HepG2 (cell line): Measurements from ENCODE around the gene ZNHIT1. TPM values are rescaled to one million over a fixed set of nuclear protein-coding genes. Genes with fewer than 3 reads are reported as not detected.

ENCODE experiments used
- AKAP8 ChIP-seq: sonication (generic); formaldehyde crosslinking; IDR thresholded peaks from 2 replicates; pipeline ENCODE4 v1.5.1; 2020; ENCODE audit warnings: mild to moderate bottlenecking, missing genetic modification reagents
- ATAD3A ChIP-seq: sonication (generic); formaldehyde crosslinking; IDR thresholded peaks from 2 replicates; pipeline ENCODE4 v1.4.0; 2020; ENCODE audit warnings: missing genetic modification reagents
- FOXA3 ChIP-seq: IDR thresholded peaks from 2 replicates; pipeline ENCODE4 v1.6.1; 2016; ENCODE audit warnings: missing genetic modification reagents, missing compliant biosample characterization
- FOXC1 ChIP-seq: sonication (generic); formaldehyde crosslinking; IDR thresholded peaks from 2 replicates; pipeline ENCODE4 v1.8.0; 2022; ENCODE audit warnings: mild to moderate bottlenecking, missing genetic modification reagents, borderline replicate concordance
- HOMEZ ChIP-seq: IDR thresholded peaks from 2 replicates; pipeline ENCODE4 v1.6.1; 2016; ENCODE audit warnings: low read depth
- IRF2 ChIP-seq: IDR thresholded peaks from 2 replicates; pipeline ENCODE4 v1.6.1; 2018; ENCODE audit warnings: missing genetic modification reagents, missing compliant biosample characterization
- JARID2 ChIP-seq: sonication (generic); formaldehyde crosslinking; IDR thresholded peaks from 2 replicates; pipeline ENCODE4 v1.8.1; 2023; ENCODE audit warnings: missing genetic modification reagents, inconsistent platforms; ENCODE audit not compliant: insufficient replicate concordance
- MEIS1 ChIP-seq: sonication (generic); formaldehyde crosslinking; IDR thresholded peaks from 2 replicates; pipeline ENCODE4 v1.9.0; 2021; ENCODE audit warnings: mild to moderate bottlenecking, missing genetic modification reagents, moderate library complexity, borderline replicate concordance
- MTERF4 ChIP-seq: sonication (generic); formaldehyde crosslinking; IDR thresholded peaks from 2 replicates; pipeline ENCODE4 v1.8.0; 2023; ENCODE audit warnings: mild to moderate bottlenecking, missing genetic modification reagents
- MYNN ChIP-seq: sonication (generic); formaldehyde crosslinking; IDR thresholded peaks from 2 replicates; pipeline ENCODE4 v1.4.0; 2020; ENCODE audit warnings: mild to moderate bottlenecking, low read depth, missing genetic modification reagents
- MYPOP ChIP-seq: sonication (generic); formaldehyde crosslinking; IDR thresholded peaks from 2 replicates; pipeline ENCODE4 v1.8.1; 2023; ENCODE audit warnings: mild to moderate bottlenecking, moderate library complexity, missing genetic modification reagents
- NFIC ChIP-seq: IDR thresholded peaks from 2 replicates; pipeline ENCODE4 v1.6.1; 2012; ENCODE audit warnings: mild to moderate bottlenecking, low read length, inconsistent platforms
- NKX3-1 ChIP-seq: sonication (generic); formaldehyde crosslinking; IDR thresholded peaks from 2 replicates; pipeline ENCODE4 v1.5.0; 2020; ENCODE audit warnings: missing genetic modification reagents
- RARA ChIP-seq: IDR thresholded peaks from 2 replicates; pipeline ENCODE4 v1.6.1; 2016; ENCODE audit warnings: missing genetic modification reagents, missing compliant biosample characterization
- TBX3 ChIP-seq: fragments of 450-650 bp; IDR thresholded peaks from 2 replicates; pipeline ENCODE4 v1.6.1; 2017; ENCODE audit warnings: antibody characterized with exemption, mild to moderate bottlenecking, inconsistent platforms, borderline replicate concordance
- ZBTB14 ChIP-seq: sonication (generic); formaldehyde crosslinking; IDR thresholded peaks from 2 replicates; pipeline ENCODE4 v1.4.0; 2020; ENCODE audit warnings: missing genetic modification reagents
- ZBTB42 ChIP-seq: sonication (generic); formaldehyde crosslinking; IDR thresholded peaks from 2 replicates; pipeline ENCODE4 v1.5.0; 2020; ENCODE audit warnings: mild to moderate bottlenecking, missing genetic modification reagents
- ZFP37 ChIP-seq: sonication (generic); formaldehyde crosslinking; IDR thresholded peaks from 2 replicates; pipeline ENCODE4 v1.4.0; 2020; ENCODE audit warnings: missing genetic modification reagents, borderline replicate concordance
- ZFP90 ChIP-seq: sonication (generic); formaldehyde crosslinking; IDR thresholded peaks from 2 replicates; pipeline ENCODE4 v1.8.0; 2022; ENCODE audit warnings: missing genetic modification reagents, mild to moderate bottlenecking, inconsistent platforms, borderline replicate concordance
- ZMAT3 ChIP-seq: sonication (generic); formaldehyde crosslinking; conservative IDR thresholded peaks from 2 replicates; pipeline ENCODE4 v1.7.0; 2021; ENCODE audit warnings: missing genetic modification reagents
- ZNF446 ChIP-seq: sonication (generic); formaldehyde crosslinking; IDR thresholded peaks from 2 replicates; pipeline ENCODE4 v1.5.0; 2020; ENCODE audit warnings: mild to moderate bottlenecking, missing genetic modification reagents
- ZNF564 ChIP-seq: sonication (generic); formaldehyde crosslinking; IDR thresholded peaks from 2 replicates; pipeline ENCODE4 v1.8.1; 2023; ENCODE audit warnings: mild to moderate bottlenecking, missing genetic modification reagents
- ZNF580 ChIP-seq: IDR thresholded peaks from 2 replicates; pipeline ENCODE4 v1.6.1; 2016; ENCODE audit warnings: low read depth, borderline replicate concordance
- ZNF616 ChIP-seq: sonication (generic); formaldehyde crosslinking; IDR thresholded peaks from 2 replicates; pipeline ENCODE4 v1.5.0; 2020; ENCODE audit warnings: low read depth, mild to moderate bottlenecking, missing genetic modification reagents
- ZNF781 ChIP-seq: sonication (generic); formaldehyde crosslinking; IDR thresholded peaks from 2 replicates; pipeline ENCODE4 v1.5.1; 2020; ENCODE audit warnings: borderline replicate concordance, mild to moderate bottlenecking, missing genetic modification reagents; ENCODE audit errors: not compliant biosample characterization
- polyA plus RNA-seq, 8 experiments: library from polyadenylated mRNA; depleted of rRNA in 3 of 8; stranded (reverse) in 7 of 8; unstranded in 1 of 8; fragments of >200 nt; fragmentation: Illumina TruSeq in 4 of 8; extraction: Trizol in 4 of 8; gene quantifications; 2 replicates each; pipeline versions ENCODE4 v1.2.1 to v1.2.3, GENCODE V29; 2011 to 2016; ENCODE audit warnings: low read depth in 4 of 8, missing spikeins in 1 of 8, mixed read lengths in 1 of 8; ENCODE audit not compliant: insufficient read depth in 1 of 8
- total RNA-seq, 5 experiments: library from RNA; depleted of rRNA; stranded (reverse); fragments of >200 nt; fragmentation: Illumina TruSeq; extraction: Trizol; gene quantifications; 2 replicates each; pipeline ENCODE4 v1.2.3, GENCODE V29; 2016; ENCODE audit warnings: low read depth in 1 of 5

Gene ZNHIT1
- total and polyA plus RNA-seq, 2 of the 13 experiments (the other 11 are each of a cell fraction or from before 2014, with no cell fraction given) = 32.5 to 64.5 TPM

GRCh38 chr7:101244375-101245146, 26.6 kb downstream of the ZNHIT1 start, which contains the start of gene FIS1 (continued):
- no peak for TF ChIP-seq TBX3
- TF ChIP-seq ZFP37 (CRISPR knock-in tag) = no peak
- peak; percentile 51; the same call in 1 of the 2 replicates for TF ChIP-seq IRF2 (CRISPR knock-in tag)
- TF ChIP-seq ZBTB14 (CRISPR knock-in tag) = 0 out of 2 replicates have a peak, but pooled peaks have one; percentile 26
- peak; percentile 86; the same call in 1 of the 2 replicates for TF ChIP-seq MTERF4 (CRISPR knock-in tag)
- no peak for TF ChIP-seq MEIS1 (CRISPR knock-in tag)
- no peak for TF ChIP-seq HOMEZ (CRISPR knock-in tag)
- peak; percentile 54; the same call in 1 of the 2 replicates for TF ChIP-seq NKX3-1 (CRISPR knock-in tag)
- no peak for TF ChIP-seq JARID2 (CRISPR knock-in tag)
- TF ChIP-seq ZNF580 (CRISPR knock-in tag) = peak; percentile 54; the same call in 1 of the 2 replicates
- TF ChIP-seq MYPOP (CRISPR knock-in tag) = peak; percentile 82; the same call in 1 of the 2 replicates
- TF ChIP-seq NFIC = no peak
- no peak for TF ChIP-seq FOXC1 (CRISPR knock-in tag)
- TF ChIP-seq ZFP90 (CRISPR knock-in tag) = peak; percentile 61; the same call in 1 of the 2 replicates
- TF ChIP-seq AKAP8 (CRISPR knock-in tag) = peak; percentile 82
- TF ChIP-seq MYNN (CRISPR knock-in tag) = no peak; the same call in 1 of the 2 replicates
- TF ChIP-seq ZMAT3 (CRISPR knock-in tag) = peak; percentile 80
- peak; percentile 81 for TF ChIP-seq FOXA3 (CRISPR knock-in tag)
- peak; percentile 66; the same call in 1 of the 2 replicates for TF ChIP-seq ZNF616 (CRISPR knock-in tag)
- TF ChIP-seq ZNF446 (CRISPR knock-in tag) = peak; percentile 86; the same call in 1 of the 2 replicates
- peak; percentile 41; the same call in 1 of the 2 replicates for TF ChIP-seq RARA (CRISPR knock-in tag)
- TF ChIP-seq ZNF564 (CRISPR knock-in tag) = peak; percentile 40; the same call in 1 of the 2 replicates
- peak; percentile 21 for TF ChIP-seq ZNF781 (CRISPR knock-in tag)
- TF ChIP-seq ATAD3A (CRISPR knock-in tag) = no peak
- peak; percentile 67; the same call in 1 of the 2 replicates for TF ChIP-seq ZBTB42
